H1 (cell line): ENCODE results near the gene ADARB2.

Experiments
- CHD1 ChIP-seq: IDR thresholded peaks from 2 replicates; pipeline ENCODE4 v1.6.1; 2012; ENCODE audit warnings: low read depth, low read length, improper control_type of control experiment
- EGR1 ChIP-seq: IDR thresholded peaks from 2 replicates; pipeline ENCODE4 v1.6.1; 2011; ENCODE audit warnings: low read depth, low read length, borderline replicate concordance
- POLR2AphosphoS5 ChIP-seq: IDR thresholded peaks from 2 replicates; pipeline ENCODE4 v1.6.1; 2011; ENCODE audit warnings: low read depth, low read length
- TF ChIP-seq, protein P1 (sequence below), 3 experiments: IDR thresholded peaks; 1 replicate in 2 of 3; 2 replicates in 1 of 3; pipeline versions ENCODE4 v1.5.1 to v1.6.1; 2011; ENCODE audit warnings: low read length in 3 of 3, mild to moderate bottlenecking in 3 of 3, inconsistent platforms in 2 of 3, low read depth in 1 of 3, moderate library complexity in 1 of 3; ENCODE audit not compliant: insufficient read depth in 1 of 3; ENCODE audit errors: control extremely low read depth in 1 of 3
- TF ChIP-seq, protein P2 (sequence below): IDR thresholded peaks from 2 replicates; pipeline ENCODE4 v1.6.1; 2011; ENCODE audit warnings: low read depth, mild to moderate bottlenecking, low read length; ENCODE audit not compliant: insufficient read depth

DNA sequence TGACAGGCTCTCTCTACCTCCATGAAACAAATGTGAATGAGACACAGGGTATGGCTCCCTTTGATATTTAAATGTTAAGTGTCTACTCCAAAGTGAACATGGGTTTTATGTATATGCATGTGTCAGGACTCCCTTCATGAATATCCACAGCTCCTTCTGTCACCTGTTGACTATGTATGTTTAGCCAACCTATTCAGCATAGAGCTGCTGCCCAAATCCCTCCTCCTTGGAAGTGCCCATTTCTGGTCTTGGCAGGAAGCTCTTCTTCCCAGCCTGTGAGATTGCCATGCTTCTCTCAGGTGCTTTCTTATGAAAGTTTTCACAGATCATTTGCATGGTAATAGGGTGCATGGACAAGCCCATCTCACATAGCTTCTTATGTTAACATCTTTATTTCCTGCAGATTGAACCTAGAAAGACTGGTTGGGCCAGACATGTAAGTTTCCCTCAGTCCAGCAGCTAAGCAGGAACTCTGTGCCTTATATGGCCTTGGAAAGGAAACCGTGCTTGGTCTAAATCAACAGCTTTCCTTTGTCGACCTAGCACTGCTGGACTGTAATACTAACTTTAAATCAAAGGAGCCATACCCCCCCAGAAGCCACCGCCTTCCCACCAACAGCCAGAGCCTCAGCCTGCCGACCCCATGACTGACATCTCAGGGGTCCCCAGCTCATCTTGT, 288.9 kb downstream of the ADARB2 start:
- TF ChIP-seq POLR2AphosphoS5 (no peak), CHD1 (no peak), EGR1 (no peak)
- TF ChIP-seq, protein P1, sequence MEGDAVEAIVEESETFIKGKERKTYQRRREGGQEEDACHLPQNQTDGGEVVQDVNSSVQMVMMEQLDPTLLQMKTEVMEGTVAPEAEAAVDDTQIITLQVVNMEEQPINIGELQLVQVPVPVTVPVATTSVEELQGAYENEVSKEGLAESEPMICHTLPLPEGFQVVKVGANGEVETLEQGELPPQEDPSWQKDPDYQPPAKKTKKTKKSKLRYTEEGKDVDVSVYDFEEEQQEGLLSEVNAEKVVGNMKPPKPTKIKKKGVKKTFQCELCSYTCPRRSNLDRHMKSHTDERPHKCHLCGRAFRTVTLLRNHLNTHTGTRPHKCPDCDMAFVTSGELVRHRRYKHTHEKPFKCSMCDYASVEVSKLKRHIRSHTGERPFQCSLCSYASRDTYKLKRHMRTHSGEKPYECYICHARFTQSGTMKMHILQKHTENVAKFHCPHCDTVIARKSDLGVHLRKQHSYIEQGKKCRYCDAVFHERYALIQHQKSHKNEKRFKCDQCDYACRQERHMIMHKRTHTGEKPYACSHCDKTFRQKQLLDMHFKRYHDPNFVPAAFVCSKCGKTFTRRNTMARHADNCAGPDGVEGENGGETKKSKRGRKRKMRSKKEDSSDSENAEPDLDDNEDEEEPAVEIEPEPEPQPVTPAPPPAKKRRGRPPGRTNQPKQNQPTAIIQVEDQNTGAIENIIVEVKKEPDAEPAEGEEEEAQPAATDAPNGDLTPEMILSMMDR (IDR thresholded peaks at IDR 0.05; ENCODE audit: control extremely low read depth in 1 of 3, insufficient read depth in 1 of 3, low read depth in 1 of 3, low read length in 3 of 3) = no peak
- TF ChIP-seq, protein P2, sequence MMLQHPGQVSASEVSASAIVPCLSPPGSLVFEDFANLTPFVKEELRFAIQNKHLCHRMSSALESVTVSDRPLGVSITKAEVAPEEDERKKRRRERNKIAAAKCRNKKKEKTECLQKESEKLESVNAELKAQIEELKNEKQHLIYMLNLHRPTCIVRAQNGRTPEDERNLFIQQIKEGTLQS = no peak
